Heart left ventricle (tissue), 16 donors: ENCODE data around the gene ZNF668. TPM values are rescaled to one million over a fixed set of nuclear protein-coding genes. Genes with fewer than 3 reads are reported as not detected.

ENCODE experiments used
- ATAC-seq, 4 donors: fragments of 200-7000 bp; cut with Tn5 transposase; one replicate each; pipeline ENCODE4 v1.9.1; 2020 to 2022; ENCODE audit warnings: moderate library complexity in 4 of 4, mild to moderate bottlenecking in 3 of 4, moderate number of reproducible peaks in 1 of 4
- DNase-seq, 5 donors: peaks; one replicate each; pipeline ENCODE4 v3.0.0-alpha.2; 2020
- H3K27ac ChIP-seq, 12 donors: fragments of 200-600 bp; sonication (generic) in 4 of 12; one replicate each; pipeline versions ENCODE4 v1.5.0 to v1.8.0; 2016 to 2022; ENCODE audit warnings: mild to moderate bottlenecking in 2 of 12
- H3K27me3 ChIP-seq, 9 donors: fragments of 200-600 bp; sonication (generic) in 2 of 9; one replicate each; pipeline versions ENCODE4 v1.5.1 to v1.8.0; 2016 to 2022; ENCODE audit warnings: mild to moderate bottlenecking in 3 of 9
- H3K36me3 ChIP-seq, 9 donors: fragments of 200-600 bp; sonication (generic) in 2 of 9; one replicate each; pipeline versions ENCODE4 v1.5.0 to v1.8.0; 2018 to 2022; ENCODE audit warnings: mild to moderate bottlenecking in 2 of 9
- H3K4me1 ChIP-seq, 12 donors: fragments of 200-600 bp; sonication (generic) in 4 of 12; one replicate each; pipeline versions ENCODE4 v1.5.0 to v1.8.0; 2016 to 2022; ENCODE audit warnings: mild to moderate bottlenecking in 3 of 12
- H3K4me3 ChIP-seq, 12 donors: fragments of 200-600 bp; sonication (generic) in 4 of 12; one replicate each; pipeline versions ENCODE4 v1.5.0 to v1.8.0; 2017 to 2022; ENCODE audit warnings: mild to moderate bottlenecking in 9 of 12, moderate library complexity in 4 of 12
- H3K9me3 ChIP-seq, 12 donors: fragments of 200-600 bp; sonication (generic) in 4 of 12; one replicate each; pipeline versions ENCODE4 v1.5.0 to v1.8.0; 2016 to 2022; ENCODE audit warnings: mild to moderate bottlenecking in 1 of 12
- POLR2A ChIP-seq, 2 donors: fragments of 450-650 bp; IDR thresholded peaks; one replicate each; pipeline ENCODE4 v1.6.1; 2017; ENCODE audit warnings: antibody characterized with exemption in 2 of 2, mild to moderate bottlenecking in 2 of 2, moderate library complexity in 2 of 2
- WGBS, 4 donors: extraction: QIAGEN DNeasy Blood & Tissue Kit in 2 of 4; methylation state at CpG; one replicate each; pipeline versions ENCODE4 v1.1.5 to v1.1.7; 2013 to 2018; 5-methylcytosine and 5-hydroxymethylcytosine counted together
- intact Hi-C, 10 donors: fragments of 100-400 bp; cut with DNase I; formaldehyde crosslinking; loops; one replicate each; pipeline versions ENCODE4 v1.11.1 to v1.14.2; 2022
- polyA plus RNA-seq, 2 donors: library from polyadenylated mRNA; stranded (reverse); fragments of 200-250 nt; gene quantifications; one replicate each; pipeline ENCODE4 v1.2.3, GENCODE V29; 2013
- total RNA-seq, 9 donors: library from RNA; depleted of rRNA in 2 of 9; stranded (reverse); fragments of >200 nt in 2 of 9; fragmentation: NEBNext Ultra II Directional in 3 of 9; extraction: Animal tissue kit (Norgen Biotek cat#: 25700) in 3 of 9; gene quantifications; one replicate each; pipeline versions ENCODE4 v1.1.0 to v1.2.4, GENCODE V29; 2016 to 2023
- TF ChIP-seq, protein P1 (sequence below), 12 donors: fragments of 200-600 bp; sonication (generic) in 4 of 12; IDR thresholded peaks; one replicate each; pipeline versions ENCODE4 v1.5.0 to v1.8.0; 2018 to 2022; ENCODE audit warnings: antibody characterized with exemption in 12 of 12, mild to moderate bottlenecking in 5 of 12
- donor health status: ischemic (EF 13 %, LVEDD 7.1; RV severe dilation, severe dysfunction).
- donor health status: healthy with polysubstance abuse.
- donor health status: DM: no; HTN: yes; CAD: no.
- donor health status: DM: no; HTN: no; CAD: no.
- donor health status: ischemic (EF 25% LVEDD 6.9; RV normal size, moderate dysfunction).
- donor health status: ischemic (EF 25% LVEDD 5.7; RV mildly dilated, moderate dysfunction).
- donor health status: healthy.
- donor health status: DM: yes; HTN: yes; CAD: no.
- donor health status: ischemic (EF 35%, LVEDD 5.7; RV mildly dilated, moderate dysfunction).
- donor health status: nonischemic (EF 11% LVEDD 7.7; RV severe dilation, severe dysfunction).
- donor health status: DM: yes; HTN: yes; CAD: no.
- donor health status: PGD.
- donor health status: ischemic (EF 29% LVEDD 5.4; RV normal size, mild dysfunction).
- donor health status: nonischemic (EF 23%, LVEDD 6.1; RV moderate dilation, normal function).

ZNF668 gene
- total and polyA plus RNA-seq, 11 donors, result 3.5 to 11.4 (median 6.6) TPM

DNA sequence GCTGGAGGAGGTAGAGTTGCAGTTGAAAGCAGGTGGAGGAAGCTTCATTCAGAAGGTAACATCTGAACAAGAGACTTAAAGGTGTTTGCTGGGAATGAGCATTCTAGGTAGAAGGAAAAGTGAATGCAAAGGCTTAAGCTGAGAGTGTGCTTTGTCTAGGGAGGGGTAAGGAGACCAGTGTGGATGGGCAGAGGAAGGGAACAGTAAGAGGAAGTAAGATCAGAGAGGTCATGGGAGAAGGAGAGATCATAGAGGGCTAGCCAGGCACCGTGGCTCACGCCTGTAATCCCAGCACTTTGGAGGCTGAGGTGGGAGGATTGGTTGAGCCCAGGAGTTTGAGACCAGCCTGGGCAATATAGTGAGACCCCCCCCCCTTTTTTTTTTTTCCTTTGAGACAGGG, 37.3 kb downstream of the ZNF668 start:
- Histone ChIP-seq H3K4me1 (peaks cover 4 to 31% (median 18%) of the 10 kb centered on the region in 12 donors), H3K36me3 (peaks cover 0 to 69% (median 64%) of the 10 kb centered on the region in 9 donors), H3K27me3 (no peaks in the 10 kb centered on the region), H3K4me3 (no peak overlapping the region), H3K27ac (peak overlapping the region in 1 of 12 donors; percentile 40), H3K9me3 (no peaks in the 10 kb centered on the region)
- TF ChIP-seq POLR2A (IDR thresholded peaks at IDR 0.05), result no peak
- TF ChIP-seq, protein P1, sequence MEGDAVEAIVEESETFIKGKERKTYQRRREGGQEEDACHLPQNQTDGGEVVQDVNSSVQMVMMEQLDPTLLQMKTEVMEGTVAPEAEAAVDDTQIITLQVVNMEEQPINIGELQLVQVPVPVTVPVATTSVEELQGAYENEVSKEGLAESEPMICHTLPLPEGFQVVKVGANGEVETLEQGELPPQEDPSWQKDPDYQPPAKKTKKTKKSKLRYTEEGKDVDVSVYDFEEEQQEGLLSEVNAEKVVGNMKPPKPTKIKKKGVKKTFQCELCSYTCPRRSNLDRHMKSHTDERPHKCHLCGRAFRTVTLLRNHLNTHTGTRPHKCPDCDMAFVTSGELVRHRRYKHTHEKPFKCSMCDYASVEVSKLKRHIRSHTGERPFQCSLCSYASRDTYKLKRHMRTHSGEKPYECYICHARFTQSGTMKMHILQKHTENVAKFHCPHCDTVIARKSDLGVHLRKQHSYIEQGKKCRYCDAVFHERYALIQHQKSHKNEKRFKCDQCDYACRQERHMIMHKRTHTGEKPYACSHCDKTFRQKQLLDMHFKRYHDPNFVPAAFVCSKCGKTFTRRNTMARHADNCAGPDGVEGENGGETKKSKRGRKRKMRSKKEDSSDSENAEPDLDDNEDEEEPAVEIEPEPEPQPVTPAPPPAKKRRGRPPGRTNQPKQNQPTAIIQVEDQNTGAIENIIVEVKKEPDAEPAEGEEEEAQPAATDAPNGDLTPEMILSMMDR (IDR thresholded peaks at IDR 0.05), result no peak
- no peak for DNase-seq
- ATAC-seq, result no peak
- intact Hi-C loops, result loop anchor here in 1 of 10 donors (5.0 kb wide), 1 partner anchor 36 kb away; the partner anchor contains the start of genes ZNF646 and ZNF668
- WGBS, 4 donors, result 40 to 92% (median 54%) methylated on average over 2 of the region's 2 CpGs

DNA sequence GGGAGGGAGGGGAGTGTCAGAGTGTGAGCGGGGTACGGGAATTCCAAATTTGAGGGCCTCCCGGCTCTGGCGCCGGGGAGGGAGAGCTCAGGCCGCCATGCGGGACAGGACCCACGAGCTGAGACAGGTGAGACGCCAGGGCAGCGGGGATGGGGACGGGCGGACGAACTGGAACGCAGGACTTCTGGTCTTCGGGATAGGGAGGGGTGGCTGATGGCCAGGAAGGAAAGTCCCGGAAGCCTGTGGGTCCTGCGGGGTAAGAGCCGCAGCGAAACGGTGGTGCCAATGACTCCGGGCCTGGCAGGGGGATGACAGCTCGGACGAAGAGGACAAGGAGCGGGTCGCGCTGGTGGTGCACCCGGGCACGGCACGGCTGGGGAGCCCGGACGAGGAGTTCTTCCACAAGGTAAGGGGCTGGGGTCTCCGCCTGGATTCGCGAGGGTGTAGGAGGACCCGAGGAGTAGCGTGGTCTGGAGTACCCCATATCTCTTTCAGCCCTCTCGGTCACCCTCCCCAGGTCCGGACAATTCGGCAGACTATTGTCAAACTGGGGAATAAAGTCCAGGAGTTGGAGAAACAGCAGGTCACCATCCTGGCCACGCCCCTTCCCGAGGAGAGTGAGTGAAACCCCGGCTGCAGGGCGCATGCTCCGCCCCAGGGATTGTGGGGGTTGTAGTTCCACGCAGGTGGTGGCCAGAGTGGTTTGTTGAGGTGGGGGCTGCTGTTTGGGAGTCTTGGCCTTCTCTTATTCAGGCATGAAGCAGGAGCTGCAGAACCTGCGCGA, 40.1 kb downstream of the ZNF668 start:
- WGBS, 4 donors, result 1 to 2% (median 1%) methylated on average over 36 to 47 of the region's 47 CpGs
- peak overlapping the region; percentile 73 to 100 (median 90) for H3K4me3 ChIP-seq
- H3K27me3 ChIP-seq, result no peaks in the 10 kb centered on the region
- no peaks in the 10 kb centered on the region for H3K9me3 ChIP-seq
- TF ChIP-seq POLR2A (IDR thresholded peaks at IDR 0.05), result peak in 1 of 2 donors; percentile 38
- TF ChIP-seq, protein P1 (IDR thresholded peaks at IDR 0.05), result no peak
- ATAC-seq, result peak; percentile 72 to 87 (median 84)
- H3K36me3 ChIP-seq, result peaks cover 0 to 43% (median 39%) of the 10 kb centered on the region in 9 donors
- DNase-seq, result peak; percentile 92 to 95 (median 94)
- H3K27ac ChIP-seq, result peak overlapping the region; percentile 91 to 99 (median 96)
- intact Hi-C loops, result loop anchor here in 9 of 10 donors (1.0 to 5.0 kb wide), 14 partner anchors 35 to 425 kb away; partner anchors contain the start of genes ZNF646 (in 7 of the 9), ZNF668 (in 7 of the 9), ARMC5 (in 2 of the 9) and HSD3B7 (in 1 of the 9)
- peaks cover 4 to 31% (median 18%) of the 10 kb centered on the region in 12 donors for H3K4me1 ChIP-seq

DNA sequence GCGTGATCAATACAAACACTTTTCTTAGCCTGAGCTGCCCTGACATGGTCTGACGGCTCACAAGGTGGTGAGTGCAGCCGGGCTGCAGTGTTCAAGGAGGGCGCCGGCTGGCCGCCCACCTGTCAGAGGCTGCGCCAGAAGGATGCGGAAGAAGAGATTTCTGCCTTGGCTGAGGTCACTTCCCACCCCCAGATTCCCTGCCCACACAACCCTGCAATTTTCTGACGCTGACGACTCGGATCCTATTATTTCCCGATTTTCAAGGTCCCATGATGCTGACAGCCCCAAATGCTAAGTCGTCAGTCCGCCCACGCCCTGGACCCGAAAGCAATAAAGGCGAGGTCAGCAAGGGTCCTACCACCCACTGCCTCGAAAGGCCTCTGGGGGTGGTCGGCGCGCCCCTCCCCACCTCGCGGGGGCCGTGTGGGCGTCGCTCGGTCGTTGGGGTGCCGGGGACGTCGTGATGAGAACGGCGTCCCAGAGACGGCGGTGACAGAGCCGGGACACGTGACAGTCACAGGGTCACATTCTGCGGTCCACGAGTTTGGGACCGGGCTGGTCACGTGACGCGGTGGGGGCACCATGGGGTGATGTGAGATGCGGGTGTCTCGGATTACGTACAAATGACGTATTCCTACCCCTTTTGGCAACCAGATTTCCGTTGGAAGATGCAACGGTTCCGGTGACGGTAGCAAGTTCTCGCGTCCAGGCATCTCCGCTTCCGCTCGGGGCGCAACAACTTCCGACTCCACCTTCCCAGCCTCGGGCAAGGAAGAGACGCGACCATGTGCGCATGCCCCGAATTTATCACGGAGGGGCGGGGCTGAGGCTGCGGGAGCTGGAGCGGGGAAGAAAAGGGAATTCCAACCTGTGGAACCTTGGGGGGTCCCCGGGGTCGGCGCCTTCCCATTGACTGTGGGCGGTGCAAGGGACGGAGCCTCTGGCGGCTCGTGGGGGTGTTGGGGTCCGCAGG, 41.0 kb downstream of the ZNF668 start, which contains the start of gene STX4:
TSS of gene STX4 (plus strand) at position 823 of the 973 bp plus-strand sequence. CDS start 248 bp downstream, outside the sequence.
- Histone ChIP-seq H3K27ac (peak within 1 kb of the TSS; percentile 91 to 99 (median 96)), H3K9me3 (no peaks in the 10 kb centered on the region), H3K4me3 (peak within 1 kb of the TSS; percentile 73 to 100 (median 90)), H3K27me3 (no peaks in the 10 kb centered on the region), H3K4me1 (peaks cover 4 to 31% (median 18%) of the 10 kb centered on the region in 12 donors), H3K36me3 (peaks cover 0 to 35% (median 31%) of the 10 kb centered on the region in 9 donors)
- ATAC-seq, result peak; percentile 93 to 95 (median 94)
- intact Hi-C loops, result loop anchor here in 9 of 10 donors (1.0 to 5.0 kb wide), 14 partner anchors 34 to 426 kb away; partner anchors contain the start of genes ZNF646 (in 7 of the 9), ZNF668 (in 7 of the 9), ARMC5 (in 2 of the 9) and HSD3B7 (in 1 of the 9)
- WGBS, 4 donors, result 0 to 1% (median 1%) methylated on average over 54 to 75 of the region's 75 CpGs
- peak; percentile 98 to 99 (median 98) for DNase-seq
- TF ChIP-seq, protein P1 (IDR thresholded peaks at IDR 0.05), result no peak
- no peak for TF ChIP-seq POLR2A (IDR thresholded peaks at IDR 0.05)
